ENCODE data around the gene MICAL3. TPM values are rescaled to one million over a fixed set of nuclear protein-coding genes. Genes with fewer than 3 reads are reported as not detected.
A peak's percentile ranks its signal among the peaks of the same experiment; 100 is the strongest.

Gene MICAL3
- total RNA-seq, 4 donors from 2014 or later = 84.2 to 290 (median 151) TPM

DNA sequence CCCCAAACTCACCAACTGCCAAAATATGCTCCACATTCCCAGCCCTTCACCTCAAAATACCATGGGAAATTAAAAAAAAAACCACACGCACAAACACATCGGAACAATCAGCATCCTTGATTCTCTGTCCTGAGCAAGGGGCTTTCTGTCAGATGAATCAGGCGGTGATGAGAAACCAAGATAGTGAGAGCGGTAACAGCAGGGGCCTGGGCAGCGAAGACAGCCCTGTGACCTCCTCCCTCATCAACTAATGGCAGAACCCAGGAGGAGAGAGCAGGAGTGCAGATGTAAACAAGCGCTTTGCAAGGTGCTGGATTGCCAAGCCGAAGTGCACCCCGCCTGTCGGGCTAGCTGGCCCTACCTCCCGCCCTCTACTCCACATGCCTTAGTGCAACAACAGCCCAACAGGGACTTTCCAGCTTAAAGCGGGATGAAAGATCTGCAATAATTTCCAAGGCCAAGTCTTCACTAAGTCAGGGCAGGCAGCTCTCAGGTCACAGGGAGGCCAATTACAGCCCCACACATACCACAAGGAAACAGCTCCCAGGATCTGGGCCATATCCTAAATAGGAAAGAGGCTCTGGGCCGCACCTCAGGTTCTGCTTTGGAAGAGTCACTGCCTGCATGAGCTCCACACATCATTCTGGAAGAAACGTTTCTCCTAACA is 177.9 kb downstream of the MICAL3 start:
- peaks cover 10 to 27% (median 15%) of the 10 kb centered on the region in 4 donors for H3K4me1 ChIP-seq
- DNase-seq = no peak
- H3K36me3 ChIP-seq = no peaks in the 10 kb centered on the region
- H3K4me3 ChIP-seq = no peak overlapping the region
- intact Hi-C loops (cut with DNase I; ENCODE audit: low total_unique reads) = no loop called here
- TF ChIP-seq EP300 (IDR thresholded peaks at IDR 0.05; ENCODE audit: low read depth) (no peak), POLR2A (IDR thresholded peaks at IDR 0.05) (no peak), CTCF (IDR thresholded peaks at IDR 0.05) (no peak), POLR2AphosphoS5 (IDR thresholded peaks at IDR 0.05) (no peak)
- in situ Hi-C loops (cut with MboI; ENCODE audit: low pct_ligation_motif_present in 1 of 4, low pct_unique_long_range_greater_than_20kb in 1 of 4, low sequenced_read_pairs in 3 of 4) = no loop called here
- peak overlapping the region; percentile 67 to 85 (median 77) for H3K27ac ChIP-seq
- no peaks in the 10 kb centered on the region for H3K27me3 ChIP-seq
- no peaks in the 10 kb centered on the region for H3K9me3 ChIP-seq
- WGBS, 2 donors (ENCODE audit: low coverage in 1 of 2) = 70% methylated on average over 13 of the region's 13 CpGs; no CpG with 5 or more reads in 1 of the 2 donors

GRCh38 chr22:17845790-17846189 is 178.6 kb downstream of the MICAL3 start:
- Histone ChIP-seq H3K4me1 (peaks cover 10 to 27% (median 15%) of the 10 kb centered on the region in 4 donors), H3K27ac (peak overlapping the region; percentile 67 to 85 (median 77)), H3K9me3 (no peaks in the 10 kb centered on the region), H3K36me3 (peaks cover 0 to 2% (median 0%) of the 10 kb centered on the region in 4 donors), H3K27me3 (no peaks in the 10 kb centered on the region), H3K4me3 (no peak overlapping the region)
- DNase-seq = no peak
- TF ChIP-seq CTCF (IDR thresholded peaks at IDR 0.05) = no peak
- no peak for TF ChIP-seq POLR2AphosphoS5 (IDR thresholded peaks at IDR 0.05)
- TF ChIP-seq EP300 (IDR thresholded peaks at IDR 0.05; ENCODE audit: low read depth) = no peak
- no peak for TF ChIP-seq POLR2A (IDR thresholded peaks at IDR 0.05)
- WGBS, 2 donors (ENCODE audit: low coverage in 1 of 2) = 71 to 76% methylated on average over 1 to 3 of the region's 3 CpGs
- in situ Hi-C loops (cut with MboI; ENCODE audit: low pct_ligation_motif_present in 1 of 4, low pct_unique_long_range_greater_than_20kb in 1 of 4, low sequenced_read_pairs in 3 of 4) (no loop called here), intact Hi-C loops (cut with DNase I; ENCODE audit: low total_unique reads) (no loop called here)

DNA sequence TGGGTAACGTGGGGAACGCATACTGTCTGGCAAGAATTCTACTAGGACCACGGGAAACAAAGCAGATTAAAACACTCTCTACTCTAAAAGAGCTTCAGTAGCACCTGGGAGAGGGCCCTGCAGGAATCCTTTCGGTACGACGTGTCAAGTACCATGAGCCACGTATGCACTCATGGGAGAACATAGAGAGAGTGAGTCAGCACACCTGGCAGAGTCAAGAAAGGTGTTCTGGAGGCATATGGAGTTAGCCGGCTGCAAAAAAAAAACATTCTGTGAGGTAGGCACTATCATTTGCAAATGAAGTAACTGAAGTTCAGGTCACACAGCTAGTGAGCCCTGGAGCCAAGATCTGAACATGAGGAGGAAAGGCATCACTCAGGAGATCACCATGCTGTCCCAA is 179.0 kb downstream of the MICAL3 start:
- Histone ChIP-seq H3K9me3 (no peaks in the 10 kb centered on the region), H3K27me3 (no peaks in the 10 kb centered on the region), H3K27ac (peak overlapping the region; percentile 67 to 85 (median 77)), H3K36me3 (peaks cover 0 to 5% (median 0%) of the 10 kb centered on the region in 4 donors), H3K4me1 (peaks cover 10 to 27% (median 15%) of the 10 kb centered on the region in 4 donors), H3K4me3 (no peak overlapping the region)
- in situ Hi-C loops (cut with MboI; ENCODE audit: low pct_ligation_motif_present in 1 of 4, low pct_unique_long_range_greater_than_20kb in 1 of 4, low sequenced_read_pairs in 3 of 4) (no loop called here), intact Hi-C loops (cut with DNase I; ENCODE audit: low total_unique reads) (no loop called here)
- no peak for DNase-seq
- 74 to 87% methylated on average over 8 of the region's 8 CpGs for WGBS, 2 donors (ENCODE audit: low coverage in 1 of 2)
- TF ChIP-seq CTCF (IDR thresholded peaks at IDR 0.05) = no peak
- no peak for TF ChIP-seq EP300 (IDR thresholded peaks at IDR 0.05; ENCODE audit: low read depth)
- no peak for TF ChIP-seq POLR2A (IDR thresholded peaks at IDR 0.05)

- no peaks in the 10 kb centered on the region for H3K9me3 ChIP-seq
- no peak for TF ChIP-seq POLR2A (IDR thresholded peaks at IDR 0.05)
- TF ChIP-seq CTCF (IDR thresholded peaks at IDR 0.05) = no peak
- no peak for TF ChIP-seq POLR2AphosphoS5 (IDR thresholded peaks at IDR 0.05)
- TF ChIP-seq EP300 (IDR thresholded peaks at IDR 0.05; ENCODE audit: low read depth) = no peak
- 93% methylated on average over 5 of the region's 5 CpGs; no CpG with 5 or more reads in 1 of the 2 donors for WGBS, 2 donors (ENCODE audit: low coverage in 1 of 2)
- peaks cover 10 to 27% (median 15%) of the 10 kb centered on the region in 4 donors for H3K4me1 ChIP-seq
- no peaks in the 10 kb centered on the region for H3K27me3 ChIP-seq
- in situ Hi-C loops (cut with MboI; ENCODE audit: low pct_ligation_motif_present in 1 of 4, low pct_unique_long_range_greater_than_20kb in 1 of 4, low sequenced_read_pairs in 3 of 4) = no loop called here
- DNase-seq = no peak
- peaks cover 0 to 5% (median 0%) of the 10 kb centered on the region in 4 donors for H3K36me3 ChIP-seq
- H3K27ac ChIP-seq = peak overlapping the region in 3 of 4 donors; percentile 67 to 85 (median 81)
- no peak overlapping the region for H3K4me3 ChIP-seq
- intact Hi-C loops (cut with DNase I; ENCODE audit: low total_unique reads) = no loop called here
Observed at GRCh38 chr22:17844150-17844549, 180.2 kb downstream of the MICAL3 start.
